B cell (primary cell): ENCODE results near the gene NCK1. TPM values are rescaled to one million over a fixed set of nuclear protein-coding genes. Genes with fewer than 3 reads are reported as not detected.
"Not testable (repeated sequence)": the region's sequence is repeated elsewhere in the genome, so short reads cannot be mapped to it uniquely, and the experiment has no call there.

Experiments used
- ATAC-seq: fragments of 200-7000 bp; cut with Tn5 transposase; one replicate; pipeline ENCODE4 v1.10.0; 2021; ENCODE audit warnings: low read depth, mild to moderate bottlenecking, moderate number of reproducible peaks, moderate library complexity
- CTCF ChIA-PET: fragments of 350-600 bp; sonication (Branson Sonifier 250); formaldehyde crosslinking; loops from one replicate; lab custom pipeline; 2021; ENCODE audit warnings: antibody characterized with exemption, inconsistent platforms; lab: Charles Lee
- POLR2A ChIA-PET: fragments of 350-600 bp; sonication (Branson Sonifier 250); formaldehyde crosslinking; loops from one replicate; lab custom pipeline; 2021; ENCODE audit warnings: antibody characterized with exemption; lab: Charles Lee
- DNase-seq: peaks from one replicate; pipeline ENCODE4 v3.0.0; 2013
- H2AFZ ChIP-seq: 2 replicates; pipeline ENCODE4 v1.6.1; 2012; ENCODE audit warnings: mild to moderate bottlenecking, low read depth, low read length; ENCODE audit not compliant: insufficient read depth, poor library complexity, severe bottlenecking
- H3K27ac ChIP-seq, 2 donors: 1 replicate in 1 of 2; 2 replicates in 1 of 2; pipeline ENCODE4 v1.5.1; 2012 to 2013; ENCODE audit warnings: low read length in 2 of 2, mild to moderate bottlenecking in 2 of 2, moderate library complexity in 1 of 2
- H3K27me3 ChIP-seq, 4 experiments: fragments of 200-600 bp in 1 of 4; sonication (generic) in 1 of 4; replicated peaks in 1 of 4; 1 replicate in 2 of 4; 2 replicates in 2 of 4; pipeline versions ENCODE4 v1.6.1 to v1.7.0; 2013 to 2016; ENCODE audit warnings: low read length in 3 of 4, mild to moderate bottlenecking in 2 of 4, mixed read lengths in 1 of 4, moderate library complexity in 1 of 4; ENCODE audit not compliant: insufficient read depth in 4 of 4, control insufficient read depth in 3 of 4; ENCODE audit errors: control extremely low read depth in 1 of 4
- H3K36me3 ChIP-seq, 2 experiments: replicated peaks in 1 of 2; 1 replicate in 1 of 2; 2 replicates in 1 of 2; pipeline versions ENCODE4 v1.6.1 to v1.7.1; 2013; ENCODE audit warnings: low read length in 1 of 2; ENCODE audit not compliant: insufficient read depth in 2 of 2, control insufficient read depth in 1 of 2; ENCODE audit errors: control extremely low read depth in 1 of 2, extremely low read depth in 1 of 2
- H3K4me1 ChIP-seq, 2 donors: fragments of 200-600 bp in 1 of 2; sonication (generic) in 1 of 2; 1 replicate in 1 of 2; 2 replicates in 1 of 2; pipeline versions ENCODE4 v1.5.1 to v1.6.1; 2013 to 2017; ENCODE audit warnings: low read length in 2 of 2; ENCODE audit not compliant: control insufficient read depth in 2 of 2, insufficient read depth in 2 of 2
- H3K4me2 ChIP-seq: replicated peaks from 2 replicates; pipeline ENCODE3; 2012; ENCODE audit warnings: mild to moderate bottlenecking, low read depth, low read length; ENCODE audit not compliant: poor library complexity, severe bottlenecking
- H3K4me3 ChIP-seq, 5 experiments: fragments of 200-600 bp in 1 of 5; sonication (generic) in 1 of 5; 1 replicate in 3 of 5; 2 replicates in 2 of 5; pipeline versions ENCODE4 v1.5.1 to v1.7.0; 2011 to 2016; ENCODE audit warnings: low read length in 4 of 5, mild to moderate bottlenecking in 4 of 5, low read depth in 2 of 5, control low read depth in 1 of 5, moderate library complexity in 1 of 5; ENCODE audit not compliant: insufficient read depth in 1 of 5; ENCODE audit errors: control extremely low read depth in 1 of 5, extremely low read depth in 1 of 5
- H3K79me2 ChIP-seq: fragments of 200-600 bp; sonication (generic); one replicate; pipeline ENCODE4 v1.6.0; 2016; ENCODE audit warnings: low read length; ENCODE audit not compliant: control insufficient read depth, insufficient read depth
- H3K9ac ChIP-seq: fragments of 200-600 bp; sonication (generic); 2 replicates; pipeline ENCODE4 v1.6.1; 2017; ENCODE audit warnings: mild to moderate bottlenecking, low read length, moderate library complexity
- H3K9me3 ChIP-seq, 3 donors: one replicate each; pipeline versions ENCODE4 v1.6.1 to v1.7.1; 2013; ENCODE audit warnings: low read length in 2 of 3; ENCODE audit not compliant: control insufficient read depth in 2 of 3, insufficient read depth in 1 of 3; ENCODE audit errors: control extremely low read depth in 1 of 3
- H4K20me1 ChIP-seq: 2 replicates; pipeline ENCODE4 v1.6.0; 2012; ENCODE audit warnings: mild to moderate bottlenecking, low read length; ENCODE audit not compliant: insufficient read depth, control insufficient read depth, poor library complexity, severe bottlenecking
- H3K27ac Mint-ChIP-seq: one replicate; pipeline ENCODE4 v1.8.0; 2021; ENCODE audit warnings: mixed read lengths
- H3K27me3 Mint-ChIP-seq: one replicate; pipeline ENCODE4 v1.8.0; 2021; ENCODE audit warnings: mixed read lengths
- H3K4me1 Mint-ChIP-seq: one replicate; pipeline ENCODE4 v1.8.0; 2021; ENCODE audit warnings: mixed read lengths
- H3K4me3 Mint-ChIP-seq: one replicate; pipeline ENCODE4 v1.8.0; 2021; ENCODE audit warnings: mixed read lengths
- H3K9me3 Mint-ChIP-seq: one replicate; pipeline ENCODE4 v1.8.0; 2022; ENCODE audit warnings: mixed read lengths; ENCODE audit not compliant: insufficient read depth
- CTCF ChIP-seq: fragments of 200-600 bp; IDR thresholded peaks from one replicate; pipeline ENCODE4 v1.8.0; 2022; ENCODE audit warnings: antibody characterized with exemption, mild to moderate bottlenecking
- EZH2 ChIP-seq: IDR thresholded peaks from 2 replicates; pipeline ENCODE4 v1.6.1; 2012; ENCODE audit warnings: borderline replicate concordance, low read depth, mild to moderate bottlenecking, moderate library complexity, low read length; ENCODE audit not compliant: insufficient read depth, poor library complexity, severe bottlenecking
- WGBS: methylation state at CpG from one replicate; pipeline ENCODE4 v1.1.5; 2013; ENCODE audit warnings: missing lambda C conversion rate; ENCODE audit not compliant: insufficient coverage; 5-methylcytosine and 5-hydroxymethylcytosine counted together
- intact Hi-C: fragments of 100-400 bp; cut with micrococcal nuclease; formaldehyde crosslinking; loops from one replicate; pipeline ENCODE4 v1.10.0; 2022
- polyA plus RNA-seq: library from polyadenylated mRNA; depleted of rRNA; stranded (reverse); fragments of >200 nt; gene quantifications from 2 replicates; pipeline ENCODE4 v1.2.3, GENCODE V29; 2012
- total RNA-seq, 2 donors: library from RNA; stranded (reverse); fragments of 120-200 nt in 1 of 2; gene quantifications; 1 replicate in 1 of 2; 2 replicates in 1 of 2; pipeline versions ENCODE4 v1.2.3 to v1.2.4, GENCODE V29; 2013 to 2022

The NCK1 gene
- total and polyA plus RNA-seq, 2 donors (not counting 1 experiment from before 2014, with no cell fraction given): 12.6 to 32.4 TPM

GRCh38 chr3:136898954-136899353 is 36.9 kb downstream of the NCK1 start:
- Histone ChIP-seq H4K20me1 (peaks cover 19% of the 10 kb centered on the region), H3K4me3 (no peak overlapping the region), H3K9me3 (peaks cover 0 to 9% (median 9%) of the 10 kb centered on the region in 3 donors), H3K27ac (peak overlapping the region in 1 of 2 donors; percentile 36), H3K4me2 (no peak overlapping the region), H3K4me1 (peaks cover 19 to 54% of the 10 kb centered on the region in 2 donors), H3K36me3 (peaks cover 0 to 7% of the 10 kb centered on the region in 2 experiments), H3K9ac (no peak overlapping the region), H2AFZ (no peak overlapping the region), H3K79me2 (peaks cover 91% of the 10 kb centered on the region), H3K27me3 (no peaks in the 10 kb centered on the region)
- H3K4me3 Mint-ChIP-seq: no peak overlapping the region
- H3K4me1 Mint-ChIP-seq: peaks cover 68% of the 10 kb centered on the region
- peak overlapping the region; percentile 44 for H3K27ac Mint-ChIP-seq
- ChIA-PET CTCF (interaction anchor here (0.6 to 1.7 kb wide), 2 partner anchors 145 to 146 kb away, joined by 3 to 4 read pairs; partner anchors contain the start of gene STAG1), POLR2A (no interaction called here)
- H3K9me3 Mint-ChIP-seq: peaks cover 3% of the 10 kb centered on the region
- no peak for ATAC-seq
- no peaks in the 10 kb centered on the region for H3K27me3 Mint-ChIP-seq
- 91% methylated on average over 1 of the region's 2 CpGs for WGBS
- TF ChIP-seq CTCF (no peak), EZH2 (no peak)
- intact Hi-C loops: no loop called here
- DNase-seq: no peak

GRCh38 chr3:136899622-136900158 is 37.7 kb downstream of the NCK1 start:
- no peak overlapping the region for H2AFZ ChIP-seq
- ChIA-PET CTCF (no interaction called here), POLR2A (no interaction called here)
- H3K27ac ChIP-seq: peak overlapping the region in 1 of 2 donors; percentile 22
- DNase-seq: no peak
- peaks cover 62% of the 10 kb centered on the region for H3K4me1 Mint-ChIP-seq
- H3K27me3 Mint-ChIP-seq: no peaks in the 10 kb centered on the region
- H3K36me3 ChIP-seq: peaks cover 0 to 4% of the 10 kb centered on the region in 2 experiments
- H3K4me2 ChIP-seq: no peak overlapping the region
- TF ChIP-seq EZH2 (no peak), CTCF (no peak)
- H3K27ac Mint-ChIP-seq: peak overlapping the region; percentile 44
- peaks cover 16 to 52% of the 10 kb centered on the region in 2 donors for H3K4me1 ChIP-seq
- peaks cover 12% of the 10 kb centered on the region for H4K20me1 ChIP-seq
- WGBS: no CpG with 5 or more reads among the region's 2 CpGs
- intact Hi-C loops: loop anchor here (5.0 kb wide), 2 partner anchors 37 to 38 kb away; partner anchors contain the start of gene NCK1
- no peak for ATAC-seq
- H3K9ac ChIP-seq: no peak overlapping the region
- no peak overlapping the region for H3K4me3 ChIP-seq
- H3K9me3 ChIP-seq: peaks cover 0 to 16% (median 14%) of the 10 kb centered on the region in 3 donors
- H3K9me3 Mint-ChIP-seq: peaks cover 4% of the 10 kb centered on the region
- no peaks in the 10 kb centered on the region for H3K27me3 ChIP-seq
- no peak overlapping the region for H3K4me3 Mint-ChIP-seq
- peaks cover 92% of the 10 kb centered on the region for H3K79me2 ChIP-seq

- CTCF ChIA-PET, H3K9ac ChIP-seq, H3K27me3 Mint-ChIP-seq, H3K4me3 ChIP-seq, H3K27me3 ChIP-seq, H2AFZ ChIP-seq, POLR2A ChIA-PET, H3K36me3 ChIP-seq, H3K9me3 Mint-ChIP-seq: not testable (repeated sequence)
- Mint-ChIP-seq H3K4me3 (peak overlapping the region; percentile 46), H3K4me1 (peaks cover 61% of the 10 kb centered on the region), H3K27ac (peak overlapping the region; percentile 62)
- H3K4me2 ChIP-seq: peak overlapping the region; percentile 4
- DNase-seq (peak; percentile 32), ATAC-seq (peak; percentile 24)
- H3K9me3 ChIP-seq: peaks cover 0 to 24% (median 22%) of the 10 kb centered on the region in 3 donors
- H3K79me2 ChIP-seq: peaks cover 94% of the 10 kb centered on the region
- peaks cover 15% of the 10 kb centered on the region for H4K20me1 ChIP-seq
- peaks cover 21 to 52% of the 10 kb centered on the region in 2 donors for H3K4me1 ChIP-seq
- peak overlapping the region in 1 of 2 donors; percentile 24 for H3K27ac ChIP-seq
- 60% methylated on average over 1 of the region's 1 CpG for WGBS
- intact Hi-C loops: loop anchor here (1.0 to 5.0 kb wide), 3 partner anchors 9 to 38 kb away; partner anchors contain the start of gene NCK1
These were observed 38.7 kb downstream of the NCK1 start for GRCh38 chr3:136900694-136901093.
